ENCODE data around the gene MCEE. TPM values are rescaled to one million over a fixed set of nuclear protein-coding genes. Genes with fewer than 3 reads are reported as not detected.
"Not testable (repeated sequence)": the region's sequence is repeated elsewhere in the genome, so short reads cannot be mapped to it uniquely, and the experiment has no call there.

MCEE gene
- total RNA-seq, 1 experiment from 2014 or later = 14.9 TPM

DNA sequence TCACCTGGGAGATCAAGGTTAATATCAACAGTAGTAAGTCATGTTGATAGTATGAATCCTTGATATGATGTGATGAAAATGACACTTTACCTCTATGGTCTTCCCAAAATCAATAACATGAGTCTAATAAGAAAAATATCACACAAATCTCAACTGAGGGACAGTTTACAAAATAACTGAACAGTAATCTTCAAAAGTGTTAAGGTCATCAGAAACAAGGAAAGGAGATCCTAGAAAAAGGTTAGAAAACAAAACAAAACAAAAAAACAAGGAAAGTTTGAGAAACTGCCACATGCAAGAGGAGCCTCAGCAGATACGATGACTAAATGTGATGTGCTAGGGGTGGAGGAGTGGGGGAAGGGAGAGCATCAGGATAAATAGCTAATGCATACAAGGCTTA lies 16.2 kb downstream of the MCEE start:
- Mint-ChIP-seq H3K4me3 (ENCODE audit: unreplicated experiment) (no peak overlapping the region), H3K9me3 (ENCODE audit: unreplicated experiment) (no peaks in the 10 kb centered on the region), H3K27me3 (ENCODE audit: insufficient read depth, unreplicated experiment) (no peaks in the 10 kb centered on the region), H3K4me1 (ENCODE audit: insufficient read depth, unreplicated experiment) (no peaks in the 10 kb centered on the region), H3K27ac (ENCODE audit: low read depth, unreplicated experiment) (no peak overlapping the region), H3K36me3 (ENCODE audit: insufficient read depth, unreplicated experiment) (peaks cover 54% of the 10 kb centered on the region)
- intact Hi-C loops (cut with micrococcal nuclease) = no loop called here
- no peak for TF ChIP-seq CTCF (IDR thresholded peaks at IDR 0.05; ENCODE audit: unreplicated experiment)
- ChIA-PET POLR2A (interaction anchor here (1.0 to 1.6 kb wide), 4 partner anchors 17 to 45 kb away, joined by 3 to 7 read pairs (median 4); partner anchors contain the start of genes MCEE, MPHOSPH10 and NAGK), CTCF (interaction anchor here (0.7 to 5.7 kb wide), 3 partner anchors 14 to 321 kb away, joined by 3 to 30 read pairs (median 3); partner anchors contain the start of gene MCEE)
- no peak for DNase-seq (ENCODE audit: unreplicated experiment)
- no TSS peak for BruUV-seq (replicated peaks)

GRCh38 chr2:71108091-71108490 lies 21.9 kb downstream of the MCEE start:
- POLR2A ChIA-PET = interaction anchor here (0.7 kb wide), 1 partner anchor 33 kb away, joined by 3 read pairs; no protein-coding TSS in a partner anchor
- TF ChIP-seq CTCF (IDR thresholded peaks at IDR 0.05; ENCODE audit: unreplicated experiment) = no peak
- Mint-ChIP-seq H3K27me3 (ENCODE audit: insufficient read depth, unreplicated experiment) (no peaks in the 10 kb centered on the region), H3K36me3 (ENCODE audit: insufficient read depth, unreplicated experiment) (peaks cover 23% of the 10 kb centered on the region), H3K4me3 (ENCODE audit: unreplicated experiment) (no peak overlapping the region), H3K4me1 (ENCODE audit: insufficient read depth, unreplicated experiment) (peaks cover 2% of the 10 kb centered on the region), H3K27ac (ENCODE audit: low read depth, unreplicated experiment) (no peak overlapping the region), H3K9me3 (ENCODE audit: unreplicated experiment) (peaks cover 15% of the 10 kb centered on the region)
- intact Hi-C loops (cut with micrococcal nuclease) = no loop called here
- BruUV-seq (replicated peaks) = no TSS peak
- CTCF ChIA-PET = no interaction called here
- no peak for DNase-seq (ENCODE audit: unreplicated experiment)

GRCh38 chr2:71106463-71106862 lies 23.6 kb downstream of the MCEE start:
- H3K27me3 Mint-ChIP-seq (ENCODE audit: insufficient read depth, unreplicated experiment); CTCF ChIA-PET; intact Hi-C loops (cut with micrococcal nuclease); BruUV-seq (replicated peaks); H3K4me3 Mint-ChIP-seq (ENCODE audit: unreplicated experiment); H3K27ac Mint-ChIP-seq (ENCODE audit: low read depth, unreplicated experiment); H3K4me1 Mint-ChIP-seq (ENCODE audit: insufficient read depth, unreplicated experiment); DNase-seq (ENCODE audit: unreplicated experiment): not testable (repeated sequence)
- peaks cover 15% of the 10 kb centered on the region for H3K9me3 Mint-ChIP-seq (ENCODE audit: unreplicated experiment)
- peaks cover 17% of the 10 kb centered on the region for H3K36me3 Mint-ChIP-seq (ENCODE audit: insufficient read depth, unreplicated experiment)
- POLR2A ChIA-PET = interaction anchor here (0.6 to 1.0 kb wide), 2 partner anchors 10 to 23 kb away, joined by 3 to 4 read pairs; partner anchors contain the start of gene MCEE

- intact Hi-C loops (cut with micrococcal nuclease) = no loop called here
- CTCF ChIA-PET = no interaction called here
Observed at GRCh38 chr2:71103809-71104208, 26.2 kb downstream of the MCEE start.

More at GRCh38 chr2:71103809-71104208, 26.2 kb downstream of the MCEE start:
- no TSS peak for BruUV-seq (replicated peaks)
- TF ChIP-seq CTCF (IDR thresholded peaks at IDR 0.05; ENCODE audit: unreplicated experiment) = no peak
- no peak for DNase-seq (ENCODE audit: unreplicated experiment)
- H3K36me3 Mint-ChIP-seq (ENCODE audit: insufficient read depth, unreplicated experiment) = no peaks in the 10 kb centered on the region
- no peak overlapping the region for H3K27ac Mint-ChIP-seq (ENCODE audit: low read depth, unreplicated experiment)
- peaks cover 11% of the 10 kb centered on the region for H3K4me1 Mint-ChIP-seq (ENCODE audit: insufficient read depth, unreplicated experiment)
- H3K4me3 Mint-ChIP-seq (ENCODE audit: unreplicated experiment) = no peak overlapping the region
- no peaks in the 10 kb centered on the region for H3K27me3 Mint-ChIP-seq (ENCODE audit: insufficient read depth, unreplicated experiment)
- H3K9me3 Mint-ChIP-seq (ENCODE audit: unreplicated experiment) = peaks cover 15% of the 10 kb centered on the region
- POLR2A ChIA-PET = interaction anchor here (1.5 to 3.9 kb wide), 2 partner anchors 26 to 35 kb away, joined by 8 to 44 read pairs; partner anchors contain the start of genes MCEE, MPHOSPH10 and NAGK
